ENCODE results near the gene BACE2.
"Not testable (repeated sequence)": the region's sequence is repeated elsewhere in the genome, so short reads cannot be mapped to it uniquely, and the experiment has no call there.

BACE2 gene

GRCh38 chr21:41230497-41230896 lies 62.5 kb downstream of the BACE2 start:
- Mint-ChIP-seq H3K9me3 (no peaks in the 10 kb centered on the region), H3K4me1 (no peaks in the 10 kb centered on the region), H3K27me3 (peaks cover 12% of the 10 kb centered on the region), H3K27ac (no peak overlapping the region), H3K4me3 (no peak overlapping the region), H3K36me3 (no peaks in the 10 kb centered on the region)

DNA sequence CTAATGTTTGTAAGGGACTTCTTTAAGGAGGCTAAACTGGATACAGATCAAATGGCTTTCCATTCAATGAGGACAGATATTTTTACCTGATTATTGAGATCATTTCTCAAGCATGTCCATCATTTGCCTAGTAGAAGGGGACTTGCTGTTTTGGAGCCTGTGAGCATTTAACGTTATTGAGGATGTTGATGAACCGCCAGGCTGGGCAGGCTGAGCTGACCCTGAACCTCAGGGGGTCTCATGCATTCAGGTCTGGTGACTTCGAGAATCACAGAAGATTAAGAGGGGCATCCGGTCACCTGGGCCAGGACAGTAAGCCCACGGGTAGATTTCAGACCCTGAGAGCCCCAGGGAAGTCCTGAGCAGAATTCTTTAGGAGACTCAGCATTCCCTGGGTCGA lies 63.1 kb downstream of the BACE2 start:
- H3K9me3 Mint-ChIP-seq, result no peaks in the 10 kb centered on the region
- no peaks in the 10 kb centered on the region for H3K4me1 Mint-ChIP-seq
- no peak overlapping the region for H3K4me3 Mint-ChIP-seq
- no peak overlapping the region for H3K27ac Mint-ChIP-seq
- H3K36me3 Mint-ChIP-seq, result no peaks in the 10 kb centered on the region
- H3K27me3 Mint-ChIP-seq, result peaks cover 14% of the 10 kb centered on the region

GRCh38 chr21:41232013-41232412 lies 64.1 kb downstream of the BACE2 start:
- Mint-ChIP-seq H3K9me3 (no peaks in the 10 kb centered on the region), H3K27ac (no peak overlapping the region), H3K4me3 (no peak overlapping the region), H3K27me3 (peaks cover 16% of the 10 kb centered on the region), H3K4me1 (no peaks in the 10 kb centered on the region), H3K36me3 (no peaks in the 10 kb centered on the region)

- Mint-ChIP-seq H3K27me3 (peaks cover 16% of the 10 kb centered on the region), H3K4me1 (no peaks in the 10 kb centered on the region), H3K36me3 (no peaks in the 10 kb centered on the region), H3K9me3 (no peaks in the 10 kb centered on the region), H3K4me3 (no peak overlapping the region), H3K27ac (no peak overlapping the region)
These were observed 66.0 kb downstream of the BACE2 start for GRCh38 chr21:41233916-41234315.

DNA sequence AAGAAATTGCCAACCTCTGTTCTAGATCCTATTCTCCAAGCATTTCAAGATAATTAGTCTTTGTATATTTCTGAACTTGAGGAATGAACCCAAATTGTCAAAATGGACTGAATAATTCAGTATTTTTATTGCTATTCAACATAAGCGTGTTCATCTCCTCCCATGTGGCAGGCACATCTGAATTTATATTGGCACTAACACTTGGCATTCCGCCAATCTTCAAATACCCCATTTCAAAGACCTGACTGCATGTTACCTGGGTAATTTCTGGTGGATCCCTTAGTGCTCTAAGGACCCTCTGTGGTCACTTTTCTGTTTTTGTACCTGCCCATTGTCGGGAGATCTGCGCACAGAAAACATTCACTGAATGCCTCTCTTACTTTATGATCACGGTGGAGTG lies 66.6 kb downstream of the BACE2 start:
- Mint-ChIP-seq H3K4me3 (no peak overlapping the region), H3K9me3 (no peaks in the 10 kb centered on the region), H3K27me3 (peaks cover 16% of the 10 kb centered on the region), H3K4me1 (no peaks in the 10 kb centered on the region), H3K36me3 (no peaks in the 10 kb centered on the region), H3K27ac (no peak overlapping the region)

DNA sequence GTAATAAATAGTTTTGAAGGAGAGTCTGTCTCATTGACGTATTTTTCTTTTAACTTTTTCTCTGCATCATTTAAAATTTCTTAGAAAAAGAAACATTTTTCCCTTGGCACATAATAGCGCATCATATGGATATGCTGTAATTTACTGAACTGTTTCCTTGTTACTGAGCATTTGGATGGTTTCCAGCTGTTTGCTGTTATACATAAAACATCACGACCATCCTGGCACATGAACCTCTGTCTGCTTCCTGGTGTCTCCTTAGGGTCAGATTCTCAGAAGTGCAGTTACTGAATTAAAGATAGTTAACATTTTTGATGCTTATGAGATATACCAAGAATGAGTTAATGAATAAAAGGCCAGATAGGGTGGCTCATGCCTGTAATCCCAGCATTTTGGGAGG lies 67.2 kb downstream of the BACE2 start:
- no peaks in the 10 kb centered on the region for H3K9me3 Mint-ChIP-seq
- no peaks in the 10 kb centered on the region for H3K4me1 Mint-ChIP-seq
- no peak overlapping the region for H3K27ac Mint-ChIP-seq
- H3K36me3 Mint-ChIP-seq, result no peaks in the 10 kb centered on the region
- H3K4me3 Mint-ChIP-seq, result no peak overlapping the region
- peaks cover 16% of the 10 kb centered on the region for H3K27me3 Mint-ChIP-seq

- peaks cover 16% of the 10 kb centered on the region for H3K27me3 Mint-ChIP-seq
These were observed 68.5 kb downstream of the BACE2 start for GRCh38 chr21:41236352-41236973.

DNA sequence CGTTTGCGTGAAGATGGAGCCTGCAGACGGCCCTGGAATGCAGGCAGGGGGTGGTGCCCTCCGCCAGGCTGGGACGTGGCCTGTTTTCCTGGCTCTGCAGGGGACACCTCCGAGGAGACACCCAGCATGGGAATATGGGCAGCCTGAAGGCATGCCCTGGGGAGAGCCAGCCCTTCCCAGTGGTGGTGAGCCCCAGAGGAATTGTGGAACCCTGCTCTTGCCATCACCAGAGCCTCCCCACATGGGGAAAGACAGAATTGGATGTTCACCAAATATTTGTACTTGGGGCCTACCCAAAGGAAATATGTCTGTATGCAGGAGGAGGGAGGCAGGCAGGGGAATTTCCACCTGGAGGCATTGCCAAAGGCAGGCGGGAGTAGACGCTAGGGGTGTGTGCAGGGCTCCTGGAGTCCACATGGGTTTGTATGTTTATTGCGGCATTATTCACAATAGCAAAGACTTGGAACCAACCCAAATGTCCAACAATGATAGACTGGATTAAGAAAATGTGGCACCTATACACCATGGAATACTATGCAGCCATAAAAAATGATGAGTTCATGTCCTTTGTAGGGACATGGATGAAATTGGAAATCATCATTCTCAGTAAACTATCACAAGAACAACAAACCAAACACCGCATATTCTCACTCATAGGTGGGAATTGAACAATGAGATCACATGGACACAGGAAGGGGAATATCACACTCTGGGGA lies 70.3 kb downstream of the BACE2 start:
- not testable (repeated sequence) for H3K4me3 Mint-ChIP-seq, H3K9me3 Mint-ChIP-seq, H3K27ac Mint-ChIP-seq, H3K4me1 Mint-ChIP-seq, H3K36me3 Mint-ChIP-seq
- peaks cover 10% of the 10 kb centered on the region for H3K27me3 Mint-ChIP-seq

More at GRCh38 chr21:41236352-41236973, 68.5 kb downstream of the BACE2 start:
- H3K27ac Mint-ChIP-seq, result no peak overlapping the region
- H3K9me3 Mint-ChIP-seq, result no peaks in the 10 kb centered on the region
- no peaks in the 10 kb centered on the region for H3K4me1 Mint-ChIP-seq
- no peak overlapping the region for H3K4me3 Mint-ChIP-seq
- no peaks in the 10 kb centered on the region for H3K36me3 Mint-ChIP-seq

DNA sequence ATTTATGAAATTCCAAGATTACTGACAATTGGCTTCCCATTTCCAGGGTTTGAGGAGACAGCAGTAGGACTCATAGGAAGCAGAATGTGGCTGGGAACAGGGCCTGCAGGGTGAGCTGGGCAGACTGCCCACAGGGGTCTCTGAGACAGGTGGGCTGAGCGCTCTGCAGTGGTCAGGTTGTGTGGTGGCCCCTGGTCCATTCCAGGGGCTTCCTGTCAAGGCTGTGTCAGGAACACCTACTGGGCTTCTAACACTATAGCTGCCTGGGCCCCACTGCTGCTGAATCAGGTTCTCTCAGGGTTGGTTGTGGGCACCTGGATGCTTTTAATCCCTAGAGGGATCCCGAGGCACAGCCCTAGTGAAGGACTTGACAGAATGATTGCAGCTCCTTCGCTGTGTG lies 72.1 kb downstream of the BACE2 start:
- H3K27me3 Mint-ChIP-seq, result peaks cover 6% of the 10 kb centered on the region
- H3K4me3 Mint-ChIP-seq, result no peak overlapping the region
- H3K27ac Mint-ChIP-seq, result no peak overlapping the region
- H3K9me3 Mint-ChIP-seq, result no peaks in the 10 kb centered on the region
- no peaks in the 10 kb centered on the region for H3K4me1 Mint-ChIP-seq
- no peaks in the 10 kb centered on the region for H3K36me3 Mint-ChIP-seq

GRCh38 chr21:41241341-41241740 lies 73.4 kb downstream of the BACE2 start:
- Mint-ChIP-seq H3K27ac (no peak overlapping the region), H3K4me3 (no peak overlapping the region), H3K9me3 (no peaks in the 10 kb centered on the region), H3K4me1 (no peaks in the 10 kb centered on the region), H3K36me3 (no peaks in the 10 kb centered on the region), H3K27me3 (peaks cover under 1% of the 10 kb centered on the region)

GRCh38 chr21:41242238-41242829 lies 74.4 kb downstream of the BACE2 start:
- no peaks in the 10 kb centered on the region for H3K4me1 Mint-ChIP-seq
- no peaks in the 10 kb centered on the region for H3K9me3 Mint-ChIP-seq
- H3K4me3 Mint-ChIP-seq, result no peak overlapping the region
- no peaks in the 10 kb centered on the region for H3K36me3 Mint-ChIP-seq
- no peaks in the 10 kb centered on the region for H3K27me3 Mint-ChIP-seq
- H3K27ac Mint-ChIP-seq, result no peak overlapping the region

DNA sequence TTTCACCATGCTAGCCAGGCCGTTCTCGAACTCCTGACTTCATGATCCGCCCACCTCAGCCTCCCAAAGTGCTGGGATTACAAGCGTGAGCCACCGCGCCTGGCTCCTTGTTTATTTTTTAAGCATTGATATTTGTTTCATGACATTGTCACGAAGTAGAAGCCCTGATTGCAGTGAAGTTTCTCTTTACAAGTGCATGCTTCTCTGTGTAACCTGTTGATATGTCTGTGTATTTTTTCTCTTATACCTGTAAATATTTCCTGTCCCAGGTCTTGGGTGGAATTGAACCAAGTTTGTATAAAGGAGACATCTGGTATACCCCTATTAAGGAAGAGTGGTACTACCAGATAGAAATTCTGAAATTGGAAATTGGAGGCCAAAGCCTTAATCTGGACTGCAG lies 75.1 kb downstream of the BACE2 start:
- Mint-ChIP-seq H3K9me3 (no peaks in the 10 kb centered on the region), H3K36me3 (no peaks in the 10 kb centered on the region)

GRCh38 chr21:41244266-41244880 lies 76.4 kb downstream of the BACE2 start:
- H3K4me3 Mint-ChIP-seq, H3K27ac Mint-ChIP-seq, H3K9me3 Mint-ChIP-seq, H3K36me3 Mint-ChIP-seq, H3K4me1 Mint-ChIP-seq, H3K27me3 Mint-ChIP-seq: not testable (repeated sequence)

More for the DNA sequence above, 75.1 kb downstream of the BACE2 start:
- Mint-ChIP-seq H3K4me1 (no peaks in the 10 kb centered on the region), H3K4me3 (no peak overlapping the region), H3K27me3 (no peaks in the 10 kb centered on the region), H3K27ac (no peak overlapping the region)

GRCh38 chr21:41245509-41246135 lies 77.7 kb downstream of the BACE2 start:
- Mint-ChIP-seq H3K27ac (no peak overlapping the region), H3K4me1 (no peaks in the 10 kb centered on the region), H3K4me3 (no peak overlapping the region), H3K36me3 (no peaks in the 10 kb centered on the region), H3K27me3 (no peaks in the 10 kb centered on the region), H3K9me3 (no peaks in the 10 kb centered on the region)

- Mint-ChIP-seq H3K9me3 (no peaks in the 10 kb centered on the region), H3K4me1 (no peaks in the 10 kb centered on the region), H3K4me3 (no peak overlapping the region), H3K36me3 (no peaks in the 10 kb centered on the region), H3K27ac (no peak overlapping the region), H3K27me3 (peaks cover under 1% of the 10 kb centered on the region)
These were observed 78.8 kb downstream of the BACE2 start for GRCh38 chr21:41246808-41247207.

Data from activated naive CD4-positive, alpha-beta T cell treated with anti-CD3 and anti-CD28 coated beads, Interleukin-2, amount 50 U/mL, for 24 hours (primary cell).